Measurements from ENCODE around the gene ENTPD6. TPM values are rescaled to one million over a fixed set of nuclear protein-coding genes. Genes with fewer than 3 reads are reported as not detected.
A peak's percentile ranks its signal among the peaks of the same experiment; 100 is the strongest.
"Not testable (repeated sequence)": the region's sequence is repeated elsewhere in the genome, so short reads cannot be mapped to it uniquely, and the experiment has no call there.

The ENTPD6 gene
- total RNA-seq, 1 experiment from 2014 or later = 57.9 TPM

DNA sequence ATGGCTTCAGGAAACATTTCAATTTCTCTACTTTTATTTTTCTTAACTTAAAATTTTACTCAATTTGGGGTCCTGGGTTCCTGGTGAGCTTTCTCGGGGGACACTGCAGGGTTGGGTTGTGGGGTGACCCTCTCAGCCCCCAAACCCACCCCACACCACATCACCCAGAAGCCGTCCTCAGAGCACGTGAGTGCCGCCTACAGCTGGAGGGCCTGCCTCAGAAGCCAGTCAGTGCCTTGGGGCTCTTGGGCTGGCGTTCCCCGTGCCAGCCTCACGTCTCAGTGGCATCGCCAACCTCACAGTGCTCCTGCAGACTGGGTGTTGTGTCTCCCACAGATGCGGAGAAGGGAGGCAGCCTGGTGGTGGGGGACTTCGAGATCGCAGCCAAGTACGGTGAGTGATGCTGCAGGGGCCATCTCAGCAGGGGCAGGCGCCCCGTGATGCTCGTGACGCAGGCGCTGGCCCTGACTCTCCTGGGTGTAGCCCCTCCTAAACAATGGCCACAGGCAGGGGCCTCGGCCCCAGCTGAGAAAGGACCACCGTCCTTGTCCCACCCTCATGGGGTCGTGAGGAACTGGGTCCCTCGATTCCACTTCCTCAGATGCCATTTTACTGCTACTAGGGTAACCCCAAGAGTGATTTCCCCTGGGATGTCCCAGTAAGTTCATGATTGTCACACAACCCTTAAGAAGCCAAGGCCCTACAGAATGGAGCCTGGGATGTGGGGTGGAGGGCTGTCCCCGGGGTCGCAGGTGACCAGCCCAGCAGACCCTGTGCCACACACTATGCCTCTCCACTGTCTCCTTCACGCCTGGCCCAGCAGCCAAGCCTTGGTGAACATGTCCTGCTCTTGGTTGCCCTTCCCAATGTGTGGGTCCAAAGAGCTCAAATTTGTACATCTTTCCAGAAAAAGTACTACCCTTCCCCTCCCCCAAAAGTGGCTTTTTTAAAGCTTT is 28.5 kb downstream of the ENTPD6 start:
- peak; percentile 15 for DNase-seq (ENCODE audit: low read depth)

DNA sequence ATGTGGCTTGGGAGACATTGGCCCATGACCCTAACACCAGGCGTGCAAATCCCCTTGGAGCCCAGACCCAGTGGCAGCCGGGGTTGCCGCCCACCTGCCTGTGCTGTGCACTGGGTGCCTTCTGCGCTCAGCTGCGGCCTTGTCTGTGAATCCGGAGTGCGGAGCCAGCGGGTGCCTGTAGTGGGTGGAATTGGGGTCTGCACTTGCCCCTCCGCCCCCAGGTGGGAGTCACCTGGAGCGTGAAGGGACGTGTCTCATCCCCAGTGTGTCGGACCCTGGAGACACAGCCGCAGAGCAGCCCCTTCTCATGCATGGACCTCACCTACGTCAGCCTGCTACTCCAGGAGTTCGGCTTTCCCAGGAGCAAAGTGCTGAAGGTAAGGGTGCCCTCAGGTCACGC is 29.4 kb downstream of the ENTPD6 start:
- DNase-seq (ENCODE audit: low read depth) = no peak

DNA sequence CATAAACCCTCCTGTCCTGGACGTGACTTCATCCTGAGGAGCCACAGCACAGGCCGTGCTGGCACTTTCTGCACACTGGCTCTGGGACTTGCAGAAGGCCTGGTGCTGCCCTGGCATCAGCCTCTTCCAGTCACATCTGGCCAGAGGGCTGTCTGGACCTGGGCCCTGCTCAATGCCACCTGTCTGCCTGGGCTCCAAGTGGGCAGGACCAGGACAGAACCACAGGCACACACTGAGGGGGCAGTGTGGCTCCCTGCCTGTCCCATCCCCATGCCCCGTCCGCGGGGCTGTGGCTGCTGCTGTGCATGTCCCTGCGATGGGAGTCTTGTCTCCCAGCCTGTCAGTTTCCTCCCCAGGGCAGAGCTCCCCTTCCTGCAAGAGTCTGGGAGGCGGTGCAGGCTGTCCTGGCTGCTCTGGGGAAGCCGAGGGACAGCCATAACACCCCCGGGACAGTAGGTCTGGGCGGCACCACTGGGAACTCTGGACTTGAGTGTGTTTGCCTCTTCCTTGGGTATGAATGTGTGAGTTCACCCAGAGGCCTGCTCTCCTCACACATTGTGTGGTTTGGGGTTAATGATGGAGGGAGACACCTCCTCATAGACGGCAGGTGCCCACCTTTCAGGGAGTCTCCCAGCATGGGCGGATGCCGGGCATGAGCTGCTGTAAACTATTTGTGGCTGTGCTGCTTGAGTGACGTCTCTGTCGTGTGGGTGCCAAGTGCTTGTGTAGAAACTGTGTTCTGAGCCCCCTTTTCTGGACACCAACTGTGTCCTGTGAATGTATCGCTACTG is 30.3 kb downstream of the ENTPD6 start:
- DNase-seq (ENCODE audit: low read depth) = no peak

DNA sequence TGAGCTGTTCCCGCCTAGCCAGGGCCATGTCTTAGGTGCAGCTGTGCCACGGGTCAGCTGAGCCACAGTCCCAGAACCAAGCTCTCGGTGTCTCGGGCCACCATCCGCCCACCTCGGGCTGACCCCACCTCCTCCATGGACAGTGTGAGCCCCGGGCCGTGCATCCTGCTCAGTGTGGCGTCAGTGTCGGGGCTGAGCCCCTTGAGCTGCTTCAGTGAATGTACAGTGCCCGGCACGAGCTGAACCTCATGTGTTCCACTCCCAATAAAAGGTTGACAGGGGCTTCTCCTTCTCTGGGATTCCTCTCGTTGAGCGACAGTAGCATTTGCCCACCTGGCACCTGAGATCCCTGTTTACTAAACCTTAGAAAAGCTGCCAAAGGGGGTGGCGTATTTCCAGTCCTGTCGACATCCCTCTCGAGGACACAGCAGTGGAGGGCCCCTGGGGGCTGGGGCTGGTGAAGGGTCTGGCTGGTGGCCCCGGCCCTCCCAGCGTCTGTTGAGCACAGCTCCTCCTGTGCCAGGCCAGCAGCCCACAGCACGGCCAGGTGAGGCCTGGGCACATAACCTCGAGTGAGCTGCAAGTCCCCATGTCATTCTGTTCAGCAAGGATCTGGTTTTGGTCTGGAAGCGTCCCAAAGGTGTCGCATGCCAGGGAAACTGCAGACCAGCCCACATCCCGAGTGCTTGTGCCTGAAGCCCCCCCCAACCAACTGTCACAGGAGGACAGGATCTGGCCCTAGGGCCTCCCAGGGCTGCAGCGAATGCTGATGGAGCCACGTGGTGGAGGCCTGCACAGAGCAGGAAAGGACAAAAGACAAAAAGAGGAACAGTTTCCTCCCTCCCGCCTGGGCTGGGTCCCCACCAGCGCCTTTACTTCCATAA is 31.2 kb downstream of the ENTPD6 start:
- peak; percentile 85 for DNase-seq (ENCODE audit: low read depth)

DNA sequence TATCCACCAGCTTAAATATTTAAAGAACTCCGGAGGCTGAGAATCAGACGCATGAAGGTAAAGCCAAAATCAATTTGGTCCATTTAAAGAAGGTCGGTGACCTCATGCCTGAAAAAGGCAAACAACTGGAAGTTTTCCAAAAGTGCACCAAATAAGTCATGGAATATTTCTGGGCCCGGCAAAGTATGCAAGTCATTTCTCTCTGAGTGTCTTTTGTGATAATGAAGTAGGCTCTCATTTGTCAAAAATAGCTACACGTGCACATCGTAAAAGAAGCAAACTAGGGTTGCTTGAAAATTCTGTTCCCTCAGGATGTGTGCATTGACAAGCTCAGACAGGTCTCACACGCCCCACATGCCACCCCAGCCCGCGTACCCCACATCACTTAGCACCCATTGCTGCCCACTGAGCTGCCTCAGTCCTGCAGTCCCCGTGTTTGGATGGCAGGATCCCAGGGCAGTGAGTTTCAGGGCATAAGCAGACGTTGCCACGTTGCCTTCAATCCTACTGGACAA is 31.9 kb downstream of the ENTPD6 start:
- peak; percentile 91 for DNase-seq (ENCODE audit: low read depth)

DNA sequence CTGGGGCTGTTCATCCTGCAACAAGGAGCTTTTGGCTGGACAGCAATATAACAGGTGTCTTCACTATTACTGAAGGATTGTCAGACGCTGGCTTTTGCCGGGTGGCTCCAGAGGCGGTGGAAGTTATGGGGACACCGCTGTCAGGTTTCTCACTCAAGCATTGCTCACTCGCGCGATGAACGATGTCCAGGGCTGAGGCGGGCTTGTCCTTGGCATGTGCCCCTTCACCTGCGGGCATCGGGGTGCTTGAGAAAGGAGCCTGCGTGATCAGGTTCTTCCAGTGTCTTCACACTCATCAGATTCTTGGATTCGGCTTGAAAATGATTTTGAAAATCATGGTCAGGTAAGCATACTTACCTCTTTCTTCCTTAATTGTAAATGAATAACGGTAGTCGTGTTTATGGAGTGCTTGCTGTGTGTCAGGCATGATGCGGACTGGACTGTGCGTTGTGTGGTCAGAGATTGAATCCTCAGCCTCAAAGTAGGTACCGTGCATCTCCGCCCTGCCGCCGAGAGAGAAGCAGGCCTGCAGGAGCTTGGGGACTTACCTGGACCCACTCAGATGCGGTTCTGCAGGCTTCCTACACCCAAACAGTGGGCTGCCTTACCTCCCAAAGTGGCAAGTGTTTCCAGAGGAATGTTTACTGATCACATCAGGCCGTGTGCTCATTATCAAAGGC is 34.1 kb downstream of the ENTPD6 start:
- no peak for DNase-seq (ENCODE audit: low read depth)

DNA sequence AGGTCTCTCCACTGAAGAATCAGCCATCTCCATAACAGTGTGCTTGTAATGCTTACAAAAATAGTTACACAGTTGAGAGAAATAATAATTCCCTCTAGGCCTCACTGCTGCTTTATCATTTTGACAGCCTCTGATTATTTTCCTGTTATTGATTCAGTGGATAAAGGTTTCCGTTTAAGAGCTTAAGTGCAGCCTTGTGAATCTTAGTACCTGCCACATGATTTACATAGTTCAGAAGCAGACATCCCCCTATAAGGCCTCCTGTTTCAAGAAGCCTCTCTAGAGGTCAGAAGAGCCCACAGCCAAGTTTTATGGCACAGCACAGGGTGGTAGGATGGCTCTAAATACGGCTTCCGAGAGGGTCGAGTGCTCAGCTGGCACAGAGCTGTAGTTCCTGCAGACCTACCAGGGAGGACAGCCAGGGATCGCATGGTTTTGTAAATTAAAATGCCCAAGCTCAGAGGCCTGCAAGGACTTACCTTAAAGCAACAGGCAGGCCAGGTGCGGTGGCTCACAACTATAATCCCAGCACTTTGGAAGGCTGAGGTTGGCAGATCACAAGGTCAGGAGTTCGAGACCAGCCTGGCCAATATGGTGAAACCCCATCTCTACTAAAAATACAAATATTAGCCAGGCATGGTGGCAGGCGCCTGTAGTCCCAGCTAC is 34.8 kb downstream of the ENTPD6 start:
- DNase-seq (ENCODE audit: low read depth) = no peak

DNA sequence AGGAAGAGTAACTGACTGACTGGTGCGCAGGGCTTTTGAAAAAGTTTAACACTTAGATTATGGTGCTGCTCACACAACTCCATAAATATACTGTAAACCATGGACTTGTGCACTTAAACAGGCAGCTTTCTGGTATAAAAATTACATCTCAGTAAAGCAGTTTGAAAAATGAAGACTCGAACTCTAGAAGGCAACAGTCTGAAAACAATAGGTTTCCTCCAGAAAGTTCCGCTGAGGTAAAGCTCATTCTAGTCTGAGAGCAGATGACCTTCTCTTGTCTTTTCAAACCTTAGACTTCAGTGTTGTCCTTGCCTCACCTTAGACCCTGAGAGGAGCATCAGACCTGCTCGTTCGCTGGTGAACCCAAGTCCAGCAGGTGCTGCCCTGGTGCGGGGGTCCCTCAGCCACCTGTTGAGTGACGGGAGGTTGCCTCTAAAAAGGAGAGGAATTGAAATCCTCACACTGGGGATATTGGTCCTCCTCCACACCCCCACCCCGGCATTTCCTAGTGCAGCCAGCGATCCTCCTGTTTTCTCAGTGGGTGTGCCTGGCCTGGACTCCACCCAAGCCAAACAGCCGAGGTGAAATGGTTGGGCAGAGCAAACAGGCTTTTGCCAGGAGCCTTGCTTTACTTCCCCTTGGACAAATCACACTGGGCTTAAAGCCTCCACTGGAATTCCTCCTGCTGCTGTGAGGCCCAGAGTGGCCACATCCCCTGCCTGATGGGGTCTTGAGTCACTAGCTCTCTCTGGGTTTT is 37.7 kb downstream of the ENTPD6 start:
- peak; percentile 87 for DNase-seq (ENCODE audit: low read depth)

DNA sequence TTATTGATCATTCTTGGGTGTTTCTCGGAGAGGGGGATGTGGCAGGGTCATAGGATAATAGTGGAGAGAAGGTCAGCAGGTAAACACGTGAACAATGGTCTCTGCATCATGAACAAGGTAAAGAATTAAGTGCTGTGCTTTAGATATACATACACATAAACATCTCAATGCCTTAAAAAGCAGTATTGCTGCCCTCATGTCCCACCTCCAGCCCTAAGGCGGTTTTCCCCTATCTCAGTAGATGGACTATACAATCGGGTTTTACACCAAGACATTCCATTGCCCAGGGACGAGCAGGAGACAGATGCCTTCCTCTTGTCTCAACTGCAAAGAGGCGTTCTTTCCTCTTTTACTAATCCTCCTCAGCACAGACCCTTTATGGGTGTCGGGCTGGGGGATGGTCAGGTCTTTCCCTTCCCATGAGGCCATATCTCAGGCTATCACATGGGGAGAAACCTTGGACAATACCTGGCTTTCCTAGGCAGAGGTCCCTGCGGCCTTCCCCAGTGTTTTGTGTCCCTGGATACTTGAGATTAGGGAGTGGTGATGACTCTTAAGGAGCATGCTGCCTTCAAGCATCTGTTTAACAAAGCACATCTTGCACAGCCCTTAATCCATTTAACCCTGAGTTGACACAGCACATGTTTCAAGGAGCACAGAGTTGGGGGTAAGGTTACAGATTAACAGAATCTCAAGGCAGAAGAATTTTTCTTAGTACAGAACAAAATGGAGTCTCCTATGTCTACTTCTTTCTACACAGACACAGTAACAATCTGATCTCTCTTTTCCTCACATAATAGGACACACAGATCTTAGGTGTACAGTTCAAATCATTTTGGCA is 38.7 kb downstream of the ENTPD6 start:
- DNase-seq (ENCODE audit: low read depth) = not testable (repeated sequence)

DNA sequence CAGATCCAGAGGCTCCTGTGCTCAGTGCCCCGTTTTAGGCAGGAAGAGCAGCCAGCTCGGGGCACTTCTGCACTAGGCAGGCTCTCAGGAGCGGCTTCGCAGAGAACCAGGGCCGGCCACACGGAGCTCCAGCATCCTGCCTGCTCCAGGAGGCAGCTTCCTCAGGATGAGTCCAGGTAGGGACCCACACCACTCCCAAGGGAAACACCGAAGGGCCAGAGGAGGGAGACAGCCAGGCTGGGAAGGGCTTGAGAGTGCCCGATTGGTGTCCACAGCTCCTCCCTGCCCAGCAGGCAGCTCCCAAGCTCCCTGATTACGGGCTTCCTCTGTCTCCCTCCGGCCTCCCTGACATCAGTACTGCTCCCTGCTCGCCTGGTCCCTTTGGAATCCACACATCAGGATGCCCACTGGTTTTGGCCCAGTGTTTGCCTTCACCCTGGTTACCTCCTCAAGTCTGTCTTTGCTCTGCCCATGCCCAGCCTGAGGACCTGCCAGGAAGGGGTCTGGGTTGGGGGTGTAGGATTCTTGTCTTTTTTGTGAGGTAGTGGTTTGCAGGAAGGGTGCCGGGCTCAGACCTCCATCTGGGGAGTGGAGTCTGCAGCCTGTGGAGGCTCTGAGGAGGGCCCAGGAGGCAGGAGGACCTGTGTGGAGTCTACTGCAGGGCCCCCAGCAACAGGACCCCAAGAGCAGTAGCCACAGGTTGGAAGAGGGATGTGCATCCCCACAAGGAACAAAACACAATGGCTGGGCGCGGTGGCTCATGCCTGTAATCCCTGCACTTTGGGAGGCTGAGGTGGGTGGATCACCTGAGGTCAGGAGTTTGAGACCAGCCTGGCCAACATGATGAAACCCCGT is 41.2 kb downstream of the ENTPD6 start:
- DNase-seq (ENCODE audit: low read depth) = no peak

DNA sequence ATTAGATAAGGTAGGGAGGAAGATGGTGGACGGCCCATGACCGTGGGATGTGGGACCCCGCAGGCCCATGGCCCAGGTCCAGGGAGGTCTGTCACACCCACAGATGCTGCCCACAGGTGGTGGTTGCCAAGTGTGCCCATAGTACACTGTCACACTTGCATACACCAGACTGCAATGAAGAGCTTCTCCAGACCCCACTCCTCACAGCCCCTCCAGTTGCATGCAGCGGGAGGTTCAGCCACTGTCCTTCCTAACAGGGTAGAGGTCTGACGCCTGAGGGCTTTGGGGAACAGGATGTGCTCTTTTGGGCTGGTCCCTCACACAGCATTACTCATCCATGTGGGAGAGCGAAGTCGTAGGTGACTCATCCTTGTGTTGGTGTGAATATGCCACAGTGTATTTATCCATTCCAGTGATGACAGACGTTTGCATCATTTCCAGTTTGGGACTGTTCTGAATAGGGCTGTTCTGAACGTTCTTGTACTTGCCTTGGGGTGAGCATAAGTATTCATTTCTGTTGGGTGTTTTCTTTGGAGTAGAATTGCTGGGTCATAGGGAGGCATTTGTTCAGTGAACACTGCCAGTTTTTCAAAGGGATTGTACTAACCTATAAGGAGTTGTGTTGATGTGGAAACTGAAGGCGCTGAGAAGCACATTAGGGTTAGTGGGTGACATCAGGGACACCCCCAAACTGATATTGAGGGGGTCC is 42.3 kb downstream of the ENTPD6 start:
- peak; percentile 100 for DNase-seq (ENCODE audit: low read depth)

DNA sequence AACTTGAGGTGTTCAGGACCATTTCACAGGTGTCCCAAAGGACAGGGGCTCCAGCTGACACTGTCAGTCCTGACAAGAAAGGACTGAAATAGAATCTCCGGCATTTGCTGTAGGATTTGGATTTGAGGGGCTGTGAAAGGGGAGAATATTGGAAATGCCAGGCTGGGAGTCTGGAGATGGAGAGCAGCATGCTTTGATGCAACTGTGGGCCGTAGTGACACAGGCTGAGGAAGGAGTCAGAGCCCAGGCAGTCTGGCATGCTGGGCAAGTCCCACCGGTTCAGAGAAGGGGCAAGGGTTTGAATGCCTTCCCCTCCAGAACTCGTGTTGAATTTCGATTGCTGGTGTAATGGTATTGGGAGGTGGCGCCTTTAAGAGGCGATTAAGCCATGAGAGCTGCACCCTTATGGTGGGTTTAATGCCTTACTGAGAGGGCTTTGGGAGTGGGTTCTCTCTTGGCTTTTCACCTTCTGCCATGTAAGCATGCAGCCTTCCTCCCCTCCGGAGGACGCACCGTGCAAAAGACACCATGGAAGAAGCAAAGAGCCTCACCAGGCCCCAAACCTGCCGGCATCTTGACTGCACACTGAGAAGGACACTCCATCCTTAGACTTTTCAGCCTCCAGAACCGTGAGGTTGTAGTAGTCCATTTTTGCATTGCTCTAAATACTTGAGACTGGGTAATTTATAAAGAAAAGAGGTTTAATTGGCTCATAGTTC is 43.0 kb downstream of the ENTPD6 start:
- DNase-seq (ENCODE audit: low read depth) = peak; percentile 39

DNA sequence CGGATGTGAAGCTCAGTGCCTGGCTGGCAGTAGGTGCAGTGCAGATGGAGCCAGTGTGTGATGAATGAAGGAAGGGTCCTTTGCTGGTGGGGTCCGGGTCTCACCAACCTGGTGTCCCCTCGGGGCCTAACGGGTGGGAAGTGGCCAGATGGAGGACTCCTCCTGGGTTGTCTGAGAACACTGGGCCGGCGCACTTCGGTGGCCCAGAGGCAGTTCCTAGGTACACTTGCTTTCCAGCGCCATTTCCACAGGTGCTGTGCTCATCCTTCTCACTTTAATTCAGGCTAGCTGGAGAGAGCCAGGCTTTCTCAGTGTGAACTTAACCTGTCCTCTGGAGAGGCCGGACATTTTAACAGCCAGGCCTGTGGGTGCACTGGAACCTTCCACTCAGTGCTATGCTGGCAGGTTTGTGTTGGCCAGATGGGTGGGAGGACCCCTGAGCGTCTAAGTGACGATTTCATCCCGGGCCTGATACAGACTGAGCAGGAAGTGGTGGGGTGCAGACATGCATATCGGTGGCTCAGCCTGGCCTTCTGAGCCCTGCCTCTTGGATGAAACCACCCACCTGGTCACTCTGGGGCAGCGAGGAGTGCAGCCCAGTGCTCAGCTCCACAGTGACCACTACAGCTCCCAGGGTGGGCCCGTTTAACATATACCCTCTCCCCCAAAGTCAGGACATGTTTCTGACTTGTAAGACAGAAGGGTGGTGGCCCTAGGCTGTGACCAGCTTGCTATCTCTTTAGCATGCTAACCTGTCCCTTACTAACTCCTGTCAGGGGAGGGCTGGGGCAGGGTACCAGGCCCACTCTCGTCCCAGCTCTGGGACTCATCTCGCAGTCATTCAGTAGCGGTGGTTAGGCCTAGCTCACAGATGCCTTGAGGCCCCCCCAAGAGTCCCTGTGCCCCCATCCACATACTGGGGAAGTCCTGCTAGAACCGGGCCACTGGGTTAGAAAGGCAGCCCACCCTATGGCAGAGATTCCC is 44.2 kb downstream of the ENTPD6 start:
- DNase-seq (ENCODE audit: low read depth) = no peak

DNA sequence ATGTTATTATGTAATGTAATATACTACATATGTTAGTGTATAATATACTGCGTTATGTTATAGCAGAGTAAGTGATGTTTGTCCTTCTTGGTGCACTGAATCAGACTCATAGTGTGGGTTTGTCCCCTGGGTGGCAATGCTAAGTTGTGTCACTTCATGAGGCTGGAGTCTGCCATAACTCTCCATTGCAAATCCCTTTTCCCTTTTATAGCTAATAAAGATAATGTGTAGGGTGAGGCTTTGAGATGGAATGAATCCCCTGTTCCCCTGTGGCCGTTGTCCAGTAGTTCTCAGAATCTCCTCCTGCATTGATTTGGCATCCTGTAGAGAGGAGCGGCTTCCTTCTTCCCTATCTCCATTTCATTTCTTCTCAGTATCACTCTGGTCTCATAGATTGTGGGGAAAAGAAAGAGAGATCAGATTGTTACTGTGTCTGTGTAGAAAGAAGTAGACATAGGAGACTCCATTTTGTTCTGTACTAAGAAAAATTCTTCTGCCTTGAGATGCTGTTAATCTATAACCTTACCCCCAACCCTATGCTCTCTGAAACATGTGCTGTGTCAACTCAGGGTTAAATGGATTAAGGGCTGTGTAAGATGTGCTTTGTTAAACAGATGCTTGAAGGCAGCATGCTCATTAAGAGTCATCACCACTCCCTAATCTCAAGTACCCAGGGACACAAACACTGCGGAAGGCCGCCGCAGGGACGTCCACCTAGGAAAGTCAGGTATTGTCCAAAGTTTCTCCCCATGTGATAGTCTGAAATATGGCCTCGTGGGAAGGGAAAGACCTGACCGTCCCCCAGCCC is 45.5 kb downstream of the ENTPD6 start:
- DNase-seq (ENCODE audit: low read depth) = not testable (repeated sequence)

All from M059J (cell line).